ENCODE data around the gene VASP.

GRCh38 chr19:45505996-45506245 is 1.4 kb upstream of the VASP start:
- TF ChIP-seq POLR2AphosphoS5 (IDR thresholded peaks at IDR 0.05; ENCODE audit: low read depth, low read length) (no peak), TAF1 (IDR thresholded peaks at IDR 0.05; ENCODE audit: borderline replicate concordance, insufficient read depth, low read length) (no peak)
